Bronchial epithelial cell (primary cell): ENCODE results near the gene LRRC4C. TPM values are rescaled to one million over a fixed set of nuclear protein-coding genes. Genes with fewer than 3 reads are reported as not detected.
A peak's percentile ranks its signal among the peaks of the same experiment; 100 is the strongest.

Experiments
- DNase-seq: peaks from one replicate; pipeline ENCODE4 v3.0.0-alpha.2; 2010; ENCODE audit warnings: low read depth
- FAIRE-seq: peaks from 2 replicates; lab custom pipeline; 2011; peaks lifted over from hg19 to GRCh38; lab: Jason Lieb, UNC
- H3K27me3 ChIP-seq: 2 replicates; pipeline ENCODE4 v1.5.1; 2011; ENCODE audit warnings: low read length; ENCODE audit not compliant: control insufficient read depth, insufficient read depth
- H3K36me3 ChIP-seq: 2 replicates; pipeline ENCODE4 v1.5.1; 2011; ENCODE audit warnings: low read length; ENCODE audit not compliant: control insufficient read depth, insufficient read depth
- H3K4me3 ChIP-seq: 2 replicates; pipeline ENCODE4 v1.5.1; 2011; ENCODE audit warnings: mild to moderate bottlenecking, low read depth, low read length, control low read depth
- total RNA-seq: library from RNA; depleted of rRNA; stranded (reverse); fragments of >200 nt; gene quantifications from 2 replicates; pipeline ENCODE4 v1.2.1, GENCODE V29; 2014
- TF ChIP-seq, protein P1 (sequence below): IDR thresholded peaks from 2 replicates; pipeline ENCODE4 v1.5.1; 2011; ENCODE audit warnings: mild to moderate bottlenecking, moderate library complexity, low read length, control low read depth, inconsistent platforms; ENCODE audit not compliant: insufficient read depth, severe bottlenecking

Gene LRRC4C
- total RNA-seq, 1 donor from 2014 or later: not detected

DNA sequence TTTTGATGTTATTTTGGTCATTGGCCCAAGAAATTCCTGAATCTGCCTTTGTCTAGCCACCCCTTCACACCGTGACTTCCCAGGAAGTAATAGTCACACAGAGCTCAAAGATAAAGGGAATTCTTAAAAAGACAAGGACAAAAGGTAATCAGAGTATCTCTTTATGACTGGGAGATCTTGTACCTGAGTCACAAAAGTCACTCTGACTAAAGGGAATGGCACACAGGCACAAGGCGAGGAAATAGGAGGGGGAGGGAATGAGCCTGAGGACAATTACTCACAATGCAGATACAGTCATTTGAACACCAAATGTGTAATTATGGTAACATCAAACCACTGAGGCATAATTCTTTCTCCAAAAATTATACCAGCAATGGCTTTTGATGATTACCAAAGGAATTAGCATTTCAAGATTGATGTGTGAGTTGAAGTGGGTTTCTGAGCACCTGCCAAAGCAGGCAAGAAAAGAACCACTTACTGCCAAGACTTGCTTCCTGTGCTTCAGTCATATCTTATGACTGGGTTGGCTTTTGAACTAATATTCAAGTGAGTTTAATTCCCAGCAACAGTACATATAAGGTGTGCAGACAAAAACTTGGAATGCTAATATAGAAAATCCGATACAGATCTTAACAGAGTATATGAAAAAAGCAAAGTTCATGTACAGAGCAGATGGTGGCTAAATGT lies 856.4 kb downstream of the LRRC4C start:
- H3K27me3 ChIP-seq: no peaks in the 10 kb centered on the region
- DNase-seq (peak; percentile 90), FAIRE-seq (no peak)
- no peaks in the 10 kb centered on the region for H3K36me3 ChIP-seq
- TF ChIP-seq, protein P1, sequence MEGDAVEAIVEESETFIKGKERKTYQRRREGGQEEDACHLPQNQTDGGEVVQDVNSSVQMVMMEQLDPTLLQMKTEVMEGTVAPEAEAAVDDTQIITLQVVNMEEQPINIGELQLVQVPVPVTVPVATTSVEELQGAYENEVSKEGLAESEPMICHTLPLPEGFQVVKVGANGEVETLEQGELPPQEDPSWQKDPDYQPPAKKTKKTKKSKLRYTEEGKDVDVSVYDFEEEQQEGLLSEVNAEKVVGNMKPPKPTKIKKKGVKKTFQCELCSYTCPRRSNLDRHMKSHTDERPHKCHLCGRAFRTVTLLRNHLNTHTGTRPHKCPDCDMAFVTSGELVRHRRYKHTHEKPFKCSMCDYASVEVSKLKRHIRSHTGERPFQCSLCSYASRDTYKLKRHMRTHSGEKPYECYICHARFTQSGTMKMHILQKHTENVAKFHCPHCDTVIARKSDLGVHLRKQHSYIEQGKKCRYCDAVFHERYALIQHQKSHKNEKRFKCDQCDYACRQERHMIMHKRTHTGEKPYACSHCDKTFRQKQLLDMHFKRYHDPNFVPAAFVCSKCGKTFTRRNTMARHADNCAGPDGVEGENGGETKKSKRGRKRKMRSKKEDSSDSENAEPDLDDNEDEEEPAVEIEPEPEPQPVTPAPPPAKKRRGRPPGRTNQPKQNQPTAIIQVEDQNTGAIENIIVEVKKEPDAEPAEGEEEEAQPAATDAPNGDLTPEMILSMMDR: no peak
- no peak overlapping the region for H3K4me3 ChIP-seq

DNA sequence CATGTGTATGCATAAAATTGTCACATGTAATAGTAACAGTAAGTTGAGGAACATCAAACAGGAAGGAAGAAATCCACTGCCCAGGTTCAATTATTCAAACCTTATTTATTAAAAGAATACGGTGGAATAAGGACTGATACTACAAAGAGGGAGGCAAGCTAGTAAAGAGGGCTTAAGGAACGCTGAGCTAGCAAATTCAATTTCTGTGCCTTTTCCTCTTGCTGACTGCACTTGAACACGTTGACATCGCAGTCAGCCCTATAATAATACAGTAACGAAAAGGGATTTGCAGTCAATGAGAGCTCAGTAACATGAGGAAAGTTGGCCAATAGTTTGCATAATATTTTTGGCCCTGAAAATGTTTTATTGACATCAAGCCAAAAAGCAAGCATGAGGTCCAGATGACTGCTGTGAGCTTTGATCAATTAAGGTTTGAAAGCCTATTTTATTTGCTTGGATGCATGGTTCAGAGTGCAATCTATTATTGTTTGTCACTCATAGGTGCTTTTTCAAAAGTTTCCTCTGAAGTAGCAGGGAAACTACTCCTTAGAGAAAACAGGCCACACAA lies 861.8 kb downstream of the LRRC4C start:
- DNase-seq (no peak), FAIRE-seq (no peak)
- Histone ChIP-seq H3K36me3 (no peaks in the 10 kb centered on the region), H3K4me3 (no peak overlapping the region), H3K27me3 (no peaks in the 10 kb centered on the region)
- TF ChIP-seq, protein P1: no peak

DNA sequence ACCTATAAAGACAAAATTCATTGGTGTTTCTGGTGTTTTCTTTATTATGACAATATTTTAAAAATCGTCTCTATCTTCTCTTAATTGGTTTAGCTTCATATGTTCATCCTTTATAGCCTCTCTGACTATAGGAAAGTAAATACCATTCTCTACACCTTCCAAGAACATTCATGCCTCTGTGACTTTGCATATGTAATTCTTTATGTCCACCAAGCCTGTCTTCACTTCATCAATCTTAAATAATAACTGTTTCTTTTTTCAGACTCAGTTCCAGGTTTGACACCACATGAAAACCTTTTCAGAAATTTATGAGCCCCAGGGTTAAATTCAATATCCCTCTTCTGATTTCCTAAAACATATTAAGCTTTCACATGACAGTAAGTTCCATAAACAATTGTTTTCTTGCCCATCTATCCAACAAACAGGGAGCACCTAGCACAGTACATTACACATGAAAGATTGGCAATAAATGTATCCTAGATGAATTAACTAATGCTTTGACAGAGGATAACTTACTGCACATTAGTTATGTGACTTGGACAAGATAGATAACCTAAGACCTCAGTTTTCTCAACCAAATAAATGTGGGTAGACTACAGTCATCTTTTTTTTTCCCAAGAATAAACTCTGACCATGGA lies 886.1 kb downstream of the LRRC4C start:
- FAIRE-seq (no peak), DNase-seq (no peak)
- Histone ChIP-seq H3K27me3 (no peaks in the 10 kb centered on the region), H3K36me3 (no peaks in the 10 kb centered on the region), H3K4me3 (no peak overlapping the region)
- TF ChIP-seq, protein P1: no peak

DNA sequence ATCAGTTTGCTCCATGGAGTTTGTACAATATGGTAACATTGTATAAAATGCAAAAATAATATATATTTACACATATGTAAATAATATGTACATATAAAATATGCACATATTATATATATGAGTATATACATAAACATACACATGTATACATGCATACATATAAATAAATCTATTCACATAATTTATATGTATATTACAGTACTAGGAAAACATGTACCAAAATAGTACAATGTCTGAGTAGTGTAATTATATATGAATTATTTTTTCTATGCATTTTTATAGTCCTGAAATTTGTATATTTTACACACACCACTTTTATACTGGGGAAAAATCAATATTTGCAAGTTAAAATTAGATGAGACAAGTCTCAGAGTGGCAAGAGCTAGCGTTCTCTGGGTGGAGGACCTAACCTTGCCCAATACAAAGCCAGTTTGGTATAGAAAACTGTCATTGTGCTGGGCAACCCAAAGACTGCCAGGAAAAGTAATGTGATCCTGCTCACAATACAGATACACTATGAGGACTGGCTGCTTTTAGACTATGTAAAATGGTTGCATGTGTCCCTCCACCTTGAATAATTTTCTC lies 889.4 kb downstream of the LRRC4C start:
- TF ChIP-seq, protein P1: no peak
- FAIRE-seq (no peak), DNase-seq (no peak)
- no peak overlapping the region for H3K4me3 ChIP-seq
- no peaks in the 10 kb centered on the region for H3K27me3 ChIP-seq
- no peaks in the 10 kb centered on the region for H3K36me3 ChIP-seq

DNA sequence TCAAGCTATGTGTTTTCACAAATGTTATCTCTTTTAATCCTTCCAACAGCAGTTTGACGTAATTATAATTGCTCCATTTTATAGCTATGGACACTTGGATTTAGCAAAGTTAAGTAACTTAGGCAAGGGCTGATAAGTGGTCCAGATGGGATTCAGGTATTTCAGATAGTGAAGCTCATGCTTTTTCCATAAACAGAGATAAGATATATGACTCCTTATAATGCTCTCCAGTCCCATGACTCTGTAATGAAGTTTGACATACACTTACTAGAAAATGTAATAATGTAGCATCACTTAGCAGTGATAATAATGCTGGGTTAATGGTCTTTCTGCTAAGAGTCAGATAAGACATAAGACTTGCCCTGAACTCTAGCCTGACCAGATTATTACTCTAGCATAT lies 892.1 kb downstream of the LRRC4C start:
- TF ChIP-seq, protein P1: no peak
- H3K27me3 ChIP-seq: no peaks in the 10 kb centered on the region
- no peak overlapping the region for H3K4me3 ChIP-seq
- no peaks in the 10 kb centered on the region for H3K36me3 ChIP-seq
- no peak for FAIRE-seq
- no peak for DNase-seq
